ENCODE data around the gene GATAD2B. TPM values are rescaled to one million over a fixed set of nuclear protein-coding genes. Genes with fewer than 3 reads are reported as not detected.

GATAD2B gene
- total RNA-seq, 3 donors from 2014 or later (not counting 1 experiment from before 2014, with no cell fraction given): 68.1 to 91.3 (median 75.5) TPM

GRCh38 chr1:153928791-153929341 lies 6.1 kb upstream of the GATAD2B start:
- Mint-ChIP-seq H3K36me3 (no peaks in the 10 kb centered on the region), H3K27ac (peak overlapping the region; percentile 79 to 85), H3K4me1 (peaks cover 15 to 19% of the 10 kb centered on the region in 2 donors), H3K27me3 (ENCODE audit: low read depth in 2 of 2) (no peaks in the 10 kb centered on the region), H3K4me3 (no peak overlapping the region), H3K9me3 (no peaks in the 10 kb centered on the region)
- ATAC-seq (no peak), DNase-seq (no peak)
- Histone ChIP-seq H3K27ac (ENCODE audit: low read length) (no peak overlapping the region), H3K9me3 (ENCODE audit: control insufficient read depth, insufficient read depth, low read length) (no peaks in the 10 kb centered on the region), H3K4me1 (ENCODE audit: control insufficient read depth, insufficient read depth, low read length) (peaks cover 4% of the 10 kb centered on the region), H3K4me3 (ENCODE audit: low read length) (no peak overlapping the region), H3K36me3 (ENCODE audit: control insufficient read depth, insufficient read depth, low read length) (peaks cover 31% of the 10 kb centered on the region), H3K27me3 (ENCODE audit: control insufficient read depth, insufficient read depth, low read length) (no peaks in the 10 kb centered on the region)
- intact Hi-C loops (cut with micrococcal nuclease): no loop called here
- WGBS (ENCODE audit: insufficient coverage): 90% methylated on average over 4 of the region's 4 CpGs
- TF ChIP-seq, protein P1, sequence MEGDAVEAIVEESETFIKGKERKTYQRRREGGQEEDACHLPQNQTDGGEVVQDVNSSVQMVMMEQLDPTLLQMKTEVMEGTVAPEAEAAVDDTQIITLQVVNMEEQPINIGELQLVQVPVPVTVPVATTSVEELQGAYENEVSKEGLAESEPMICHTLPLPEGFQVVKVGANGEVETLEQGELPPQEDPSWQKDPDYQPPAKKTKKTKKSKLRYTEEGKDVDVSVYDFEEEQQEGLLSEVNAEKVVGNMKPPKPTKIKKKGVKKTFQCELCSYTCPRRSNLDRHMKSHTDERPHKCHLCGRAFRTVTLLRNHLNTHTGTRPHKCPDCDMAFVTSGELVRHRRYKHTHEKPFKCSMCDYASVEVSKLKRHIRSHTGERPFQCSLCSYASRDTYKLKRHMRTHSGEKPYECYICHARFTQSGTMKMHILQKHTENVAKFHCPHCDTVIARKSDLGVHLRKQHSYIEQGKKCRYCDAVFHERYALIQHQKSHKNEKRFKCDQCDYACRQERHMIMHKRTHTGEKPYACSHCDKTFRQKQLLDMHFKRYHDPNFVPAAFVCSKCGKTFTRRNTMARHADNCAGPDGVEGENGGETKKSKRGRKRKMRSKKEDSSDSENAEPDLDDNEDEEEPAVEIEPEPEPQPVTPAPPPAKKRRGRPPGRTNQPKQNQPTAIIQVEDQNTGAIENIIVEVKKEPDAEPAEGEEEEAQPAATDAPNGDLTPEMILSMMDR (IDR thresholded peaks at IDR 0.05): no peak

DNA sequence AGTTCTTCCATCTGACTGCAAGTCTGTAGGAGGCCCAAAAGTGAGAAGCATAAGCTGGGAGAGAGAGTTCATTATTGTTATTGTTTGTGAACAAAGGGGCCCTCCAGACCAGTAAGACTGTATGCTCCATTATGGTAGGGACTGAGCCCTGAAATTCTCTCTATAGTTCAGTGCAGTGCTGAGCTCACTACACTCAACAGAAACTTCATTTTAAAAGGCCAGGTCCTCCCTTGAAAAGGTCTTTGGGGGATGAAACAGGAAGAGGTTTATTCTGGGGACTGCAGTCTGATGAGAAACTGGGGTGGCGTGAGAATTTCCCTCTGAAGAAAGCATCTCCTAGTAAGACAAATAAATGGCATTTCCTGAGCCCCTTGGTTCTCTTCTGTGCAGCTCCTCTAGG lies 5.5 kb upstream of the GATAD2B start:
- H3K4me3 Mint-ChIP-seq: no peak overlapping the region
- ATAC-seq (no peak), DNase-seq (no peak)
- peaks cover 21 to 25% of the 10 kb centered on the region in 2 donors for H3K4me1 Mint-ChIP-seq
- peaks cover 9% of the 10 kb centered on the region for H3K4me1 ChIP-seq (ENCODE audit: control insufficient read depth, insufficient read depth, low read length)
- TF ChIP-seq, protein P1 (IDR thresholded peaks at IDR 0.05): no peak
- no peaks in the 10 kb centered on the region for H3K9me3 Mint-ChIP-seq
- peaks cover 24% of the 10 kb centered on the region for H3K36me3 ChIP-seq (ENCODE audit: control insufficient read depth, insufficient read depth, low read length)
- H3K27me3 ChIP-seq (ENCODE audit: control insufficient read depth, insufficient read depth, low read length): no peaks in the 10 kb centered on the region
- peak overlapping the region; percentile 79 to 85 for H3K27ac Mint-ChIP-seq
- no peak overlapping the region for H3K27ac ChIP-seq (ENCODE audit: low read length)
- no peak overlapping the region for H3K4me3 ChIP-seq (ENCODE audit: low read length)
- H3K9me3 ChIP-seq (ENCODE audit: control insufficient read depth, insufficient read depth, low read length): no peaks in the 10 kb centered on the region
- WGBS (ENCODE audit: insufficient coverage): 100% methylated on average over 1 of the region's 1 CpG
- intact Hi-C loops (cut with micrococcal nuclease): no loop called here
- no peaks in the 10 kb centered on the region for H3K27me3 Mint-ChIP-seq (ENCODE audit: low read depth in 2 of 2)
- no peaks in the 10 kb centered on the region for H3K36me3 Mint-ChIP-seq

DNA sequence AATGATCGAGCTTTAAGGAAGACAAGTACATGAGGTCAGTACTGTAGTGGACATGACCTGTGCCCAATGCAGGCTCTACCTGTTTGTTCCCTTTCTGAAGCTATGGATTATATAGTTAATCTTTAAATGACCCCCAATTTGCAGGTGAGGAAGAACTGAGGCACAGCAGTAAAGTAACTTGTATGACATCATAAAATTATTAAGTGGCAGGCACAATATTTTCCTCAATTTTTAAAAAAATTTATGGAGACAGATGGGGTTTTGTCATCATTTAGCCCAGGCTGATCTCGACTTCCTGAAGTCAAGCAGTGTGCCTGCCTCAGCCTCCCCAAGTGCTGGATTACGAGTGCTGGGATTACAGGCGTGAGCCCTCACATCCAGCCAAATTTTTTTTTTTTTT lies 3.6 kb upstream of the GATAD2B start:
- Histone ChIP-seq H3K36me3 (ENCODE audit: control insufficient read depth, insufficient read depth, low read length) (peaks cover 11% of the 10 kb centered on the region), H3K4me1 (ENCODE audit: control insufficient read depth, insufficient read depth, low read length) (peaks cover 16% of the 10 kb centered on the region), H3K27me3 (ENCODE audit: control insufficient read depth, insufficient read depth, low read length) (no peaks in the 10 kb centered on the region), H3K27ac (ENCODE audit: low read length) (no peak overlapping the region), H3K4me3 (ENCODE audit: low read length) (no peak overlapping the region), H3K9me3 (ENCODE audit: control insufficient read depth, insufficient read depth, low read length) (no peaks in the 10 kb centered on the region)
- Mint-ChIP-seq H3K27ac (peak overlapping the region in 1 of 2 donors; percentile 33), H3K36me3 (no peaks in the 10 kb centered on the region), H3K4me3 (no peak overlapping the region), H3K27me3 (ENCODE audit: low read depth in 2 of 2) (no peaks in the 10 kb centered on the region), H3K4me1 (peaks cover 32 to 35% of the 10 kb centered on the region in 2 donors), H3K9me3 (no peaks in the 10 kb centered on the region)
- TF ChIP-seq, protein P1 (IDR thresholded peaks at IDR 0.05): no peak
- no peak for DNase-seq
- ATAC-seq: no peak
- WGBS (ENCODE audit: insufficient coverage): 95% methylated on average over 4 of the region's 4 CpGs
- intact Hi-C loops (cut with micrococcal nuclease): no loop called here
